Measurements from ENCODE around the gene ELMO1.

GRCh38 chr7:37068902-37069301 is 379.8 kb downstream of the ELMO1 start:
- TF ChIP-seq CTCF (IDR thresholded peaks at IDR 0.05 in 8 of 11, conservative IDR thresholded peaks at IDR 0.05 in 3 of 11) = no peak
- no peak for TF ChIP-seq POLR2A (IDR thresholded peaks at IDR 0.05)

Measured in spleen (tissue), 7 donors.